Neuron (in vitro differentiated cells): ENCODE measurements around the gene GDF15.
A peak's percentile ranks its signal among the peaks of the same experiment; 100 is the strongest.

Source experiments
- H2AFZ ChIP-seq: one replicate; pipeline ENCODE4 v1.6.1; 2013; ENCODE audit warnings: low read depth, mild to moderate bottlenecking, inconsistent platforms, low read length, moderate library complexity
- H3K27me3 ChIP-seq: one replicate; pipeline ENCODE4 v1.6.1; 2013; ENCODE audit warnings: low read length; ENCODE audit not compliant: insufficient read depth
- H3K36me3 ChIP-seq: one replicate; pipeline ENCODE4 v1.6.1; 2013; ENCODE audit warnings: low read length; ENCODE audit not compliant: insufficient read depth
- H3K4me1 ChIP-seq: one replicate; pipeline ENCODE4 v1.6.1; 2013; ENCODE audit warnings: low read length; ENCODE audit not compliant: insufficient read depth
- H3K4me3 ChIP-seq: 2 replicates; pipeline ENCODE4 v1.5.1; 2013; ENCODE audit warnings: mild to moderate bottlenecking, low read length, moderate library complexity
- H3K9me3 ChIP-seq: one replicate; pipeline ENCODE4 v1.6.1; 2013; ENCODE audit warnings: low read length

GDF15 gene

GRCh38 chr19:18408053-18408476 is 22.1 kb downstream of the GDF15 start:
- peaks cover 3% of the 10 kb centered on the region for H3K4me1 ChIP-seq
- H3K4me3 ChIP-seq = no peak overlapping the region
- no peaks in the 10 kb centered on the region for H3K27me3 ChIP-seq
- no peak overlapping the region for H2AFZ ChIP-seq
- H3K9me3 ChIP-seq = no peaks in the 10 kb centered on the region
- no peaks in the 10 kb centered on the region for H3K36me3 ChIP-seq

DNA sequence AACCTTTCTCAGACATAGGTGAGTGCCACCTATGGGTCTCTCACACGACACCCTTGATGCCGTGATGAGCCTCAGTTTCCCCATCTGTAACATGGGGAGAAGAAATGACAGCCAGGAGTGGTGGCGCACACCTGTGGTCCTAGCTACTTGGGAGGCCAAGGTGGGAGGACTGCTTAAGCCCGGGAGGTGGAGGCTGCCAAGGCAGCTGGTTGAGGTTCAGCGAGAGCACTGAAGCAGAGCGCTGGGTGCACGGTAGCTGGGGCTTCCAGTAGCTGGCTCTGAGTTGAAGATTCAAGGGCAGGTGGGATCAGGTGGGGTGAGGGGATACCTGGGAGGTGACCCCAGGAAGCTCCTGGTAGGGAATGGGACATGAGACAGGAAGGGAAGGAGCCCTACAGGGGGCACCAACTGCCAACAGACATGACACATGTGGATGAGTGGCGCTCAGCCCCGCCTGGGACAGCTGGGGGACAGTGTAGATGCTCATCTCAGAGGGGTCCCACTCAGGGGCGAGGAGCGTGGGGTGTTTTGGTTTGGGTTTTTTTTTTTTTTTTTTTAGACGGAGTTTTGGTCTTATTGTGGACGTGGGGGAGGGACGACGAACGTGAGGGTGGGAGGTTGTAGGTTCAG is 26.8 kb downstream of the GDF15 start:
- no peaks in the 10 kb centered on the region for H3K27me3 ChIP-seq
- no peak overlapping the region for H2AFZ ChIP-seq
- H3K9me3 ChIP-seq = no peaks in the 10 kb centered on the region
- H3K36me3 ChIP-seq = no peaks in the 10 kb centered on the region
- peaks cover 33% of the 10 kb centered on the region for H3K4me1 ChIP-seq
- H3K4me3 ChIP-seq = no peak overlapping the region

DNA sequence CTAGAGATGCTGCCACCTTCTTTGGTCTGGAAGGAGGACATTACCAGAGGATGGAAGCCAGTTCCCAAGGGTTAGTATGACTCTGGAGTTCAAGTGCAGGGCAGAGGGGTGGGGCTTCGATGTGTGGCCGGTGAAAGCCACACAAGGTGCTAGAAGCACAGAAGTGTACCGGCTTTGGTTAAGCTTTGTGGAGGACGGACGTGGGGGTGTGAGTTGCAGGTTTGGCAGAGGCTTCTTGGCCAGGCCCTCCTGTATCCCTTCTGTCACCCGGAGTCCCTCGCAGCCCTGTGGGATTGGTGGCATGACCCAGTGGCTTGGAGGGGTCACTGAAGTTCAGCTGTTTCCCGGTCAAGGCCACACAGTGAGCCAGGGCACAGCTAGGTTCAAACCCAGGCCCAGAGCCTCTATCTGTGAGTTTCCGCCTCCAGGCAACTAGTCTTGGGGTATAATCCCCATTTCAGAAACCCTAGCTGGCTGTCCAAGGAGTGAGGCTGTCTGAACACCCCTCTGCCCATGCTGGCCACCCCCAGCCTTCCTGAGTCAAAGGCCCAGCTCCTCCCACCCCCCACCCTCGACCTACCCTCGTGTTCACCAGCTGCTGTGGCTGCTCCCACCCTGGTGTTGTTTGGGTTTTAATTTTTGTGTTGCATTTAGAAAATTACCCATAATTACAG is 28.7 kb downstream of the GDF15 start:
- no peak overlapping the region for H3K4me3 ChIP-seq
- no peak overlapping the region for H2AFZ ChIP-seq
- H3K27me3 ChIP-seq = no peaks in the 10 kb centered on the region
- no peaks in the 10 kb centered on the region for H3K36me3 ChIP-seq
- no peaks in the 10 kb centered on the region for H3K9me3 ChIP-seq
- peaks cover 46% of the 10 kb centered on the region for H3K4me1 ChIP-seq

- Histone ChIP-seq H3K4me1 (peaks cover 47% of the 10 kb centered on the region), H3K4me3 (no peak overlapping the region), H3K27me3 (no peaks in the 10 kb centered on the region), H3K9me3 (no peaks in the 10 kb centered on the region), H3K36me3 (no peaks in the 10 kb centered on the region), H2AFZ (no peak overlapping the region)
Measured at GRCh38 chr19:18415178-18415867, 29.4 kb downstream of the GDF15 start.

GRCh38 chr19:18416778-18417249 is 30.9 kb downstream of the GDF15 start:
- H3K9me3 ChIP-seq = no peaks in the 10 kb centered on the region
- no peaks in the 10 kb centered on the region for H3K36me3 ChIP-seq
- no peaks in the 10 kb centered on the region for H3K27me3 ChIP-seq
- H2AFZ ChIP-seq = peak overlapping the region; percentile 66
- H3K4me1 ChIP-seq = peaks cover 52% of the 10 kb centered on the region
- peak overlapping the region; percentile 40 for H3K4me3 ChIP-seq

DNA sequence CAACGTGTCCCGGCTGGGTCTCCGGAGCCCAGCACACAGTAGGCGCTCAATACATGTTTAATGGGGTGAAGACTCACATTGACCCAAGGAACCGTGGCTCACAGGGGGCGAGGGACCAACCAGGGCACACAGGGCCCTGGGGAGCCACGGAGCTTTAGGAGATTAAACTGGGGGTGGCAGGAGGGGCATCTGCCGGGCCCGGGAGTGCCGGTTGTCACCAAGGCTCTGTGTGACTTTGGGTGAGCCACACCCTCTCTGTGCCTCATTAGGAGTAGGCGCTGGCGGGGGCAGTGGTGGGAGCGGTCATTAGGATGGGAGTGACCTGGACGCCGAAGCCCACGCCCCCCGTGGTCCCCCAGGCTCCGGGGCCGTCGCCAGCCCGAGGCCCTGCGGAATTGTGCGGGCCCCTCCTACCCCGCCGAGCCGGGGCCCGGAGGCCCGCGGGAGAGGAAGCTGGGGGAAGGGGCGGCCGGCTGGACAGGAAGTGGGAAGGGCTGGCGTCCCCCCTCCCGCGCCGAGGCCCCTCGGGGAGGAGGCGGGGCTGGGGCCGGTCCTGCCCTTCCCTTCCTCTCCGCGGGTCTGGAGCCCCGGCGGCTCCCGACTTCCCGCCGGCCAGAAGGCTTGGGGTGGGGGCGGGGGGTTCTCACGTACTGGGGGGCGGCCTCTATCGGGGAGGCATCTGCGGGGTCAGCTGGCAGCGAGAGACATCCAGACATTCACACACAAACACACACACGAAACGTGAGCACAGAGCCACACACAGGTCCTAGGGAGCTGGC is 31.5 kb downstream of the GDF15 start:
- peak overlapping the region; percentile 40 for H3K4me3 ChIP-seq
- H3K4me1 ChIP-seq = peaks cover 52% of the 10 kb centered on the region
- no peaks in the 10 kb centered on the region for H3K27me3 ChIP-seq

GRCh38 chr19:18418029-18418482 is 32.1 kb downstream of the GDF15 start:
- H3K9me3 ChIP-seq = no peaks in the 10 kb centered on the region
- H3K4me3 ChIP-seq = peak overlapping the region; percentile 22
- peaks cover 52% of the 10 kb centered on the region for H3K4me1 ChIP-seq
- no peaks in the 10 kb centered on the region for H3K36me3 ChIP-seq
- no peak overlapping the region for H2AFZ ChIP-seq
- H3K27me3 ChIP-seq = no peaks in the 10 kb centered on the region

More for the DNA sequence above, 31.5 kb downstream of the GDF15 start:
- no peaks in the 10 kb centered on the region for H3K36me3 ChIP-seq
- H3K9me3 ChIP-seq = no peaks in the 10 kb centered on the region
- peak overlapping the region; percentile 8 for H2AFZ ChIP-seq

- H3K27me3 ChIP-seq = no peaks in the 10 kb centered on the region
- peak overlapping the region; percentile 55 for H3K4me3 ChIP-seq
- peaks cover 56% of the 10 kb centered on the region for H3K4me1 ChIP-seq
- H3K9me3 ChIP-seq = no peaks in the 10 kb centered on the region
- no peaks in the 10 kb centered on the region for H3K36me3 ChIP-seq
- no peak overlapping the region for H2AFZ ChIP-seq
Measured at GRCh38 chr19:18418483-18419194, 32.7 kb downstream of the GDF15 start.

DNA sequence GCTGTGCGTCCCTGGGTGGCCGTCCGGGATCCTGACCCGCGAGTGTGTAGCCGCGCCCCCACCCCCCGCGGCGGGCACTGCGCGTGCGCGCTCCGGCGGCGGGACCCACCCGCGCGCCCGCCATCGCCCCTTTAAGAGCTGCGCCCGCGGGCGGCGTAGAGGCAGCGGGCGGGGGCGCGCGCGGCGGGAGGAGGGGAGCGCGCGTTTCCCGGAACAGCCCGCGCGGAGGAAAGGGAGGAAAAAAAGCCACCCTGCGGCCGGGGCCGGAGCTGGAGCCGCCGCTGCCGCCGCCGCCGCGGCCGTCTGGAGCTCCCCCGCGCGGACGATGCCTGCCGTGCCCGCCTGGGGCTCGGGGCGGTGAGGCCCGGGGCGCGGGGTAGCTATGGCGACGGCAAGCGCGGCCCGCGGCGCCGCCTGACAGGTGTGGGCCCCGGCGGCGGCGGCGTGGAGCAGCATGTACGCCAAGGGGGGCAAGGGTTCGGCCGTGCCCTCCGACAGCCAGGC is 33.3 kb downstream of the GDF15 start, which contains the start of gene SSBP4:
TSS of gene SSBP4 (plus strand) at position 204 of the 504 bp plus-strand sequence. CDS start at position 455, 251 bp downstream.
- H3K4me3 ChIP-seq = peak within 1 kb of the TSS; percentile 55
- H3K27me3 ChIP-seq = no peaks in the 10 kb centered on the region
- peaks cover 61% of the 10 kb centered on the region for H3K4me1 ChIP-seq
- peak within 1 kb of the TSS; percentile 56 for H2AFZ ChIP-seq
- no peaks in the 10 kb centered on the region for H3K36me3 ChIP-seq
- H3K9me3 ChIP-seq = no peaks in the 10 kb centered on the region

DNA sequence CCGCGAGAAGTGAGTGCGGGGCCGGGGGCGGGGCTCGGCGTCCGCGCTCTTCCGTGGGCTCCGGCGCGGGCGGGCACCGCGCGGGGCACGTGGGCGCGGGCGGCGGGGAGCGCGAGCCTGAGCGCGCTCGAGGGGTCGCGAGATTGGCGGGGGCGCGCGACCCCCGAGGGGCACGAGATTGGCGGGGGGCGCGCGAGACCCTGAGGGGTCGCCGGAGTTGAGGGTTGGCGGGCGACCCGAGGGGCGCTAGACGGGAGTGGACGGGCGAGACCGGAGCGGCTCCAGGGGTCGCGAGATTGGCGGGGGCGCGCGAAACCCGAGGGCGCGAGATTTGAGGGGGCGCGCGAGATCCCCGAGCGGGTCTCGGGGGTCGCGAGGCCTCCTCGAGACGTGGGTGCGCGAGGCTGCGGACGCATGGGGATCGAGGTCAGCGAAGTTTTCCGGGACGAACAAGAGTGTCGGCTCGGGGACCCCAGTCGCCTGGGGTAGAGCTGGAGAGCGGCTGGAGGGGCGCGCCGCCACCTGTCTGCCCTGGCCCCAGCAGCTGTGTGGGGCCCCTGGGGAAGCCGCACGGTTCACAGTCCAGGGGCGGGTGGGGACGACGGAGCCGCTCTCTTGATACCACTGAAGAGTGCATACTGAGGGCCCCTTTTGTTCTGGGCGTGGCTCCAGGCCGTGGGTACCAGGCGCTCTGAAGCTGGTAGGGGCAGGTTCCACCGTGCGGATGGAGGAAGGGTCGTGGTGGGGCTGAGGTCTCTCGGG is 33.9 kb downstream of the GDF15 start:
- no peaks in the 10 kb centered on the region for H3K36me3 ChIP-seq
- H3K4me3 ChIP-seq = peak overlapping the region; percentile 55
- H3K4me1 ChIP-seq = peaks cover 59% of the 10 kb centered on the region
- no peaks in the 10 kb centered on the region for H3K27me3 ChIP-seq
- H2AFZ ChIP-seq = peak overlapping the region; percentile 56
- no peaks in the 10 kb centered on the region for H3K9me3 ChIP-seq

GRCh38 chr19:18420930-18421329 is 35.0 kb downstream of the GDF15 start:
- Histone ChIP-seq H3K4me1 (peaks cover 53% of the 10 kb centered on the region), H3K4me3 (peak overlapping the region; percentile 55), H2AFZ (no peak overlapping the region), H3K27me3 (no peaks in the 10 kb centered on the region), H3K36me3 (no peaks in the 10 kb centered on the region), H3K9me3 (no peaks in the 10 kb centered on the region)
